Measurements from ENCODE around the gene SDE2.

The SDE2 gene

DNA sequence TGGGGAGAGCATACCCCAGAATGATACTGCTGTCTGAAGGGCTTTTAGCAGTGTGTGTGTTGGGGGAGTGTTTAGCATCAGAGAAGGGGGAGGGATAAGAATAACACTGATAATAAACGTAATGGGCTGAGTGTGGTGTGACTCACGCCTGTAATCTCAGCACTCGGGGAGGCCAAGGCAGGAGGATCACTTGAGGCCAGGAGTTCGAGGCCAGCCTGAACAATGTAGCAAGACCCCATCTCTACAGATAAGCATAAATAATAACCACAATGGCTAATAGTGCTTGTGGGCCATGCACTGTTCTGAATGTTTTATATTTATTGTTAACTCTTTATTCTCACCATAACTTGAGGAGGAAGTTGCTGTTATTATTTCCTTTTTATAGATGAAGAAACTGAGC lies 55.6 kb downstream of the SDE2 start:
- H3K4me2 ChIP-seq (ENCODE audit: low read length, poor library complexity, severe bottlenecking): no peak overlapping the region
- no peaks in the 10 kb centered on the region for H3K79me1 ChIP-seq (replicated peaks; ENCODE audit: low read length, poor library complexity, severe bottlenecking)
- no peak overlapping the region for H2BK15ac ChIP-seq (ENCODE audit: low read depth, poor library complexity, severe bottlenecking)
- H3K9ac ChIP-seq (ENCODE audit: low read length): no peak overlapping the region
- no peak overlapping the region for H3K4me3 ChIP-seq (ENCODE audit: insufficient read depth in 1 of 2, low read depth in 1 of 2, low read length in 2 of 2)
- H2AK5ac ChIP-seq (ENCODE audit: low read length, severe bottlenecking): no peak overlapping the region
- no peak for DNase-seq
- no peak overlapping the region for H3K23ac ChIP-seq (ENCODE audit: low read length in 2 of 2)
- H2BK12ac ChIP-seq (ENCODE audit: low read length in 2 of 2): no peak overlapping the region
- H2BK120ac ChIP-seq (ENCODE audit: low read depth, low read length): no peak overlapping the region
- H2AFZ ChIP-seq (ENCODE audit: low read depth, low read length): no peak overlapping the region
- 76% methylated on average over 4 of the region's 4 CpGs for WGBS
- peaks cover 18 to 45% of the 10 kb centered on the region in 2 experiments for H3K27me3 ChIP-seq (ENCODE audit: control insufficient read depth in 1 of 2, insufficient read depth in 1 of 2, low read length in 2 of 2)
- H3K14ac ChIP-seq (ENCODE audit: low read length in 2 of 2): no peak overlapping the region
- no peak overlapping the region for H4K91ac ChIP-seq (ENCODE audit: low read length)
- no peak overlapping the region for H3K27ac ChIP-seq (ENCODE audit: low read length, poor library complexity, severe bottlenecking)
- peaks cover 2% of the 10 kb centered on the region for H3K4me1 ChIP-seq (ENCODE audit: control insufficient read depth, insufficient read depth, low read depth, low read length)
- H3K18ac ChIP-seq (ENCODE audit: low read depth in 1 of 2, low read length in 2 of 2): no peak overlapping the region
- peak overlapping the region; percentile 17 for H4K8ac ChIP-seq (ENCODE audit: low read length)
- no peak overlapping the region for H3K4ac ChIP-seq (ENCODE audit: low read depth in 1 of 2, low read length in 2 of 2)
- no peaks in the 10 kb centered on the region for H3K9me3 ChIP-seq (ENCODE audit: control insufficient read depth, low read length)
- H2BK5ac ChIP-seq (ENCODE audit: low read depth, low read length, poor library complexity, severe bottlenecking): no peak overlapping the region
- no peaks in the 10 kb centered on the region for H3K36me3 ChIP-seq (ENCODE audit: control insufficient read depth in 1 of 2, insufficient read depth in 2 of 2, low read depth in 1 of 2, low read length in 2 of 2)

DNA sequence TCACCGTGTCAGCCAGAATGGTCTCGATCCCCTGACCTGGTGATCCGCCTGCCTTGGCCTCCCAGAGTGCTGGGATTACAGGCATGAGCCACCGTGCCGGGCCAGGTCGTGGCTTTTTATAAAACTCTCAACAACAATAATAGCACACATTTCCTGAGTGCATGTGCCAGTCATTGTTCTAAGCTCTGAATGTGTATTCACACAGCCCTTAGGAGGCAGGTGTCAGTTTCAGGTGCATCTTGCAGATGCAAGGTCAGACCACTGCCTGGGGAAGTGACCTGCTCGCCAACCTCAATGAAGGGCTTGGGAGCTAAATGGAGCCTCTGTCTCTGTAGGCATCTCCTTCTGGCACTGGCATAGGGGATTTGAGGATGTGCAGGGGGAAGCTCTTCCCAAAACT lies 56.6 kb downstream of the SDE2 start:
- no peak overlapping the region for H3K4me3 ChIP-seq (ENCODE audit: insufficient read depth in 1 of 2, low read depth in 1 of 2, low read length in 2 of 2)
- H3K9ac ChIP-seq (ENCODE audit: low read length): no peak overlapping the region

DNA sequence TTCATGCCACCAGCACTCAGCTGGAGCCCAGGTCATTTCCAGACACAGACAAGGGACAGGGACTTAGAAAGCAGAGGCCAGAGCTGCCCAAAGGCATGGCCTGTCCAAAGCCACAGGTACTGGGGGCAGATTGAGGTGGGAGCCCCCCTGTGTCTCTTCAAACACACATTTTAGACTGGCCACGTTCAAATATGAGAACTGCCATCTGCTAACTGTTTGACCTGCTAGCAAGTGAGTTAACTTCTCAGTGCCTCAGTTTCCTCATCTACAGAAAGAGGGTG lies 57.3 kb downstream of the SDE2 start:
- Histone ChIP-seq H2AK5ac (ENCODE audit: low read length, severe bottlenecking) (no peak overlapping the region), H3K9me3 (ENCODE audit: control insufficient read depth, low read length) (no peaks in the 10 kb centered on the region), H3K79me1 (replicated peaks; ENCODE audit: low read length, poor library complexity, severe bottlenecking) (no peaks in the 10 kb centered on the region), H3K4ac (ENCODE audit: low read depth in 1 of 2, low read length in 2 of 2) (no peak overlapping the region), H3K4me1 (ENCODE audit: control insufficient read depth, insufficient read depth, low read depth, low read length) (peaks cover 2% of the 10 kb centered on the region), H2AFZ (ENCODE audit: low read depth, low read length) (no peak overlapping the region), H4K91ac (ENCODE audit: low read length) (no peak overlapping the region), H3K18ac (ENCODE audit: low read depth in 1 of 2, low read length in 2 of 2) (no peak overlapping the region), H2BK12ac (ENCODE audit: low read length in 2 of 2) (no peak overlapping the region), H2BK120ac (ENCODE audit: low read depth, low read length) (no peak overlapping the region), H2BK5ac (ENCODE audit: low read depth, low read length, poor library complexity, severe bottlenecking) (no peak overlapping the region), H3K27me3 (ENCODE audit: control insufficient read depth in 1 of 2, insufficient read depth in 1 of 2, low read length in 2 of 2) (peaks cover 7 to 30% of the 10 kb centered on the region in 2 experiments), H3K14ac (ENCODE audit: low read length in 2 of 2) (no peak overlapping the region), H3K27ac (ENCODE audit: low read length, poor library complexity, severe bottlenecking) (no peak overlapping the region), H3K23ac (ENCODE audit: low read length in 2 of 2) (no peak overlapping the region), H4K8ac (ENCODE audit: low read length) (no peak overlapping the region), H3K9ac (ENCODE audit: low read length) (no peak overlapping the region), H3K4me2 (ENCODE audit: low read length, poor library complexity, severe bottlenecking) (no peak overlapping the region), H2BK15ac (ENCODE audit: low read depth, poor library complexity, severe bottlenecking) (no peak overlapping the region), H3K4me3 (ENCODE audit: insufficient read depth in 1 of 2, low read depth in 1 of 2, low read length in 2 of 2) (no peak overlapping the region), H3K36me3 (ENCODE audit: control insufficient read depth in 1 of 2, insufficient read depth in 2 of 2, low read depth in 1 of 2, low read length in 2 of 2) (no peaks in the 10 kb centered on the region)
- no peak for DNase-seq
- WGBS: 67% methylated on average over 1 of the region's 1 CpG

More for the DNA sequence above, 56.6 kb downstream of the SDE2 start:
- H3K23ac ChIP-seq (ENCODE audit: low read length in 2 of 2): no peak overlapping the region
- H3K36me3 ChIP-seq (ENCODE audit: control insufficient read depth in 1 of 2, insufficient read depth in 2 of 2, low read depth in 1 of 2, low read length in 2 of 2): no peaks in the 10 kb centered on the region
- no peak overlapping the region for H3K14ac ChIP-seq (ENCODE audit: low read length in 2 of 2)
- no peak overlapping the region for H3K4me2 ChIP-seq (ENCODE audit: low read length, poor library complexity, severe bottlenecking)
- H3K27me3 ChIP-seq (ENCODE audit: control insufficient read depth in 1 of 2, insufficient read depth in 1 of 2, low read length in 2 of 2): peaks cover 10 to 35% of the 10 kb centered on the region in 2 experiments
- H2BK15ac ChIP-seq (ENCODE audit: low read depth, poor library complexity, severe bottlenecking): no peak overlapping the region
- H3K4ac ChIP-seq (ENCODE audit: low read depth in 1 of 2, low read length in 2 of 2): no peak overlapping the region
- DNase-seq: no peak
- H3K27ac ChIP-seq (ENCODE audit: low read length, poor library complexity, severe bottlenecking): no peak overlapping the region
- H2BK5ac ChIP-seq (ENCODE audit: low read depth, low read length, poor library complexity, severe bottlenecking): no peak overlapping the region
- H2BK12ac ChIP-seq (ENCODE audit: low read length in 2 of 2): no peak overlapping the region
- WGBS: 65% methylated on average over 7 of the region's 7 CpGs
- H3K18ac ChIP-seq (ENCODE audit: low read depth in 1 of 2, low read length in 2 of 2): no peak overlapping the region
- H3K4me1 ChIP-seq (ENCODE audit: control insufficient read depth, insufficient read depth, low read depth, low read length): peaks cover 2% of the 10 kb centered on the region
- no peak overlapping the region for H4K8ac ChIP-seq (ENCODE audit: low read length)
- no peak overlapping the region for H2AK5ac ChIP-seq (ENCODE audit: low read length, severe bottlenecking)
- H2BK120ac ChIP-seq (ENCODE audit: low read depth, low read length): no peak overlapping the region
- no peaks in the 10 kb centered on the region for H3K79me1 ChIP-seq (replicated peaks; ENCODE audit: low read length, poor library complexity, severe bottlenecking)
- H2AFZ ChIP-seq (ENCODE audit: low read depth, low read length): no peak overlapping the region
- H3K9me3 ChIP-seq (ENCODE audit: control insufficient read depth, low read length): no peaks in the 10 kb centered on the region
- no peak overlapping the region for H4K91ac ChIP-seq (ENCODE audit: low read length)

DNA sequence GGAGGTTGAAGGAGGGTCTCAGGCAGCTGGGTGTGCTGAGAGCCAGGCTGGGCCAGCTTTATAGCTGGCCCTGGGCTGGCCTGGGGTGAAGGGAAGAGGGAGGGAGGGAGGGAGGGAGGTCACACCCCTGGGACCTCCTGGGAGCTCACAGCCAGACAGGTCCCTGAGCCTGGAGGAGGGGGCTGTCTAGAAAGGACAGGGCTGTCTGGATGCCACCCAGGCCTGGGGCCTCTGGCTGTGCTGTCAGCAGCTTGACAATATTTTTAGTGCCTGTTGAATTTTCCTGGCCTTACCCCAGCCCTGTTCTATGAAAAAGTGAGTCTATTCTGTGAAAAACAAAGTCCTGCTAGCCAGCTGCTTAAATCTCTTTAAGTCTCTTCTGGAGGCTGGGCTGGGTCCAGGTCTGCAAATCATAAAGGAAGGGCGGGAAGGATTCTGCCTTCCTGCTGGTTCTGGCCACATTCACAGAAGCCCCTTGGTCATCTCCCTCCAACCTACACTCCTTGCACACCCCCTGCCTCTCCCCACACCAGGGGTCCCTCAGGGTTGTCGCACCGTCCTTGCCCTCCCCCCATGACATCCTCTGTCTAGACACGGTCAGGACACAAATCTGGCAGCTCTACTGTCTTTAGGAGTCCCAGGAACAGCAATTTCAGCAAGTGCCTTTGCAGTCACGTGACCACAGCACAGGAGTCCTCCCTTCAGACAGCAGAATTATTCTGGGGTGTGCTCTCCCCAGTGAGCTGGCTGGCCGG lies 57.8 kb downstream of the SDE2 start, which contains the start of gene LEFTY2:
LEFTY2 (minus strand) TSS at position 34 of the 755 bp plus-strand sequence. CDS start 80 bp downstream, outside the sequence.
- Histone ChIP-seq H3K27me3 (ENCODE audit: control insufficient read depth in 1 of 2, insufficient read depth in 1 of 2, low read length in 2 of 2) (peaks cover 4 to 27% of the 10 kb centered on the region in 2 experiments), H3K18ac (ENCODE audit: low read depth in 1 of 2, low read length in 2 of 2) (no peak within 1 kb of the TSS), H3K9me3 (ENCODE audit: control insufficient read depth, low read length) (no peaks in the 10 kb centered on the region), H3K4me2 (ENCODE audit: low read length, poor library complexity, severe bottlenecking) (no peak within 1 kb of the TSS), H3K4me3 (ENCODE audit: insufficient read depth in 1 of 2, low read depth in 1 of 2, low read length in 2 of 2) (no peak within 1 kb of the TSS), H3K14ac (ENCODE audit: low read length in 2 of 2) (no peak within 1 kb of the TSS), H2AFZ (ENCODE audit: low read depth, low read length) (no peak within 1 kb of the TSS), H4K8ac (ENCODE audit: low read length) (peak within 1 kb of the TSS; percentile 67), H3K23ac (ENCODE audit: low read length in 2 of 2) (peak within 1 kb of the TSS in 1 of 2 experiments; percentile 9), H3K4me1 (ENCODE audit: control insufficient read depth, insufficient read depth, low read depth, low read length) (peaks cover 2% of the 10 kb centered on the region), H4K91ac (ENCODE audit: low read length) (no peak within 1 kb of the TSS), H3K79me1 (replicated peaks; ENCODE audit: low read length, poor library complexity, severe bottlenecking) (no peaks in the 10 kb centered on the region), H2BK15ac (ENCODE audit: low read depth, poor library complexity, severe bottlenecking) (no peak within 1 kb of the TSS), H3K9ac (ENCODE audit: low read length) (no peak within 1 kb of the TSS), H2BK120ac (ENCODE audit: low read depth, low read length) (no peak within 1 kb of the TSS), H3K27ac (ENCODE audit: low read length, poor library complexity, severe bottlenecking) (no peak within 1 kb of the TSS), H2BK5ac (ENCODE audit: low read depth, low read length, poor library complexity, severe bottlenecking) (no peak within 1 kb of the TSS), H3K36me3 (ENCODE audit: control insufficient read depth in 1 of 2, insufficient read depth in 2 of 2, low read depth in 1 of 2, low read length in 2 of 2) (no peaks in the 10 kb centered on the region), H3K4ac (ENCODE audit: low read depth in 1 of 2, low read length in 2 of 2) (no peak within 1 kb of the TSS), H2BK12ac (ENCODE audit: low read length in 2 of 2) (no peak within 1 kb of the TSS), H2AK5ac (ENCODE audit: low read length, severe bottlenecking) (no peak within 1 kb of the TSS)
- no peak for DNase-seq
- WGBS: 70% methylated on average over 6 of the region's 6 CpGs
